H54 (cell line): ENCODE measurements around the gene PLOD2.

Experiments
- DNase-seq: peaks from one replicate; pipeline ENCODE4 v3.0.0; 2011; ENCODE audit warnings: low spot score, mixed read lengths; ENCODE audit not compliant: insufficient read length
- FAIRE-seq: peaks from 3 replicates; lab custom pipeline; 2011; peaks lifted over from hg19 to GRCh38; lab: Jason Lieb, UNC
- POLR2A ChIP-seq: IDR thresholded peaks from 2 replicates; pipeline ENCODE4 v1.6.1; 2011; ENCODE audit warnings: low read depth, mild to moderate bottlenecking, low read length

PLOD2 gene

GRCh38 chr3:146160964-146161662, at the start of gene PLOD2:
Gene PLOD2, minus strand, starts transcription at chr3:146161184. Its CDS starts 195 bp downstream, at chr3:146160989.
- FAIRE-seq (no peak), DNase-seq (peak; percentile 42)
- peak; percentile 85 for TF ChIP-seq POLR2A

- DNase-seq: no peak
- no peak for FAIRE-seq
- no peak for TF ChIP-seq POLR2A
Measured at GRCh38 chr3:146209371-146209770, 48.4 kb upstream of the PLOD2 start.

GRCh38 chr3:146203776-146204175, 42.8 kb upstream of the PLOD2 start:
- TF ChIP-seq POLR2A: no peak
- FAIRE-seq (no peak), DNase-seq (no peak)

GRCh38 chr3:146200461-146201220, 39.7 kb upstream of the PLOD2 start:
- TF ChIP-seq POLR2A: no peak
- no peak for FAIRE-seq
- DNase-seq: no peak

- FAIRE-seq (no peak), DNase-seq (no peak)
- no peak for TF ChIP-seq POLR2A
Measured at GRCh38 chr3:146199762-146200161, 38.8 kb upstream of the PLOD2 start.

- DNase-seq (no peak), FAIRE-seq (no peak)
- no peak for TF ChIP-seq POLR2A
Measured at GRCh38 chr3:146196789-146197188, 35.8 kb upstream of the PLOD2 start.

GRCh38 chr3:146195605-146196004, 34.6 kb upstream of the PLOD2 start:
- peak; percentile 11 for FAIRE-seq
- no peak for TF ChIP-seq POLR2A
- DNase-seq: no peak

- DNase-seq (no peak), FAIRE-seq (no peak)
- TF ChIP-seq POLR2A: no peak
Measured at GRCh38 chr3:146195030-146195429, 34.0 kb upstream of the PLOD2 start.

- FAIRE-seq (no peak), DNase-seq (no peak)
- no peak for TF ChIP-seq POLR2A
Measured at GRCh38 chr3:146191051-146191450, 30.1 kb upstream of the PLOD2 start.

- TF ChIP-seq POLR2A: no peak
- DNase-seq: peak; percentile 5
- FAIRE-seq: peak; percentile 96
Measured at GRCh38 chr3:146189519-146190173, 28.7 kb upstream of the PLOD2 start.

- DNase-seq (no peak), FAIRE-seq (peak; percentile 74)
- TF ChIP-seq POLR2A: no peak
Measured at GRCh38 chr3:146187334-146187950, 26.5 kb upstream of the PLOD2 start.

- DNase-seq (no peak), FAIRE-seq (peak; percentile 79)
- TF ChIP-seq POLR2A: no peak
Measured at GRCh38 chr3:146184241-146185015, 23.4 kb upstream of the PLOD2 start.

- FAIRE-seq: no peak
- no peak for DNase-seq
- no peak for TF ChIP-seq POLR2A
Measured at GRCh38 chr3:146181216-146181615, 20.2 kb upstream of the PLOD2 start.
